CD14-positive monocyte (primary cell): ENCODE results near the gene DNAI2. TPM values are rescaled to one million over a fixed set of nuclear protein-coding genes. Genes with fewer than 3 reads are reported as not detected.

ENCODE experiments used
- DNase-seq, 3 donors: peaks; one replicate each; pipeline ENCODE4 v3.0.0-alpha.2; 2011 to 2022
- H2AFZ ChIP-seq: 2 replicates; pipeline ENCODE4 v1.6.0; 2012; ENCODE audit warnings: mild to moderate bottlenecking, low read depth, low read length, inconsistent platforms; ENCODE audit not compliant: insufficient read depth, poor library complexity, severe bottlenecking
- H3K27ac ChIP-seq, 2 donors: 1 replicate in 1 of 2; 2 replicates in 1 of 2; pipeline ENCODE4 v1.5.1; 2012 to 2013; ENCODE audit warnings: low read length in 2 of 2, control low read depth in 1 of 2, inconsistent platforms in 1 of 2, low read depth in 1 of 2, mild to moderate bottlenecking in 1 of 2
- H3K27me3 ChIP-seq, 2 donors: one replicate each; pipeline versions ENCODE4 v1.6.0 to v1.6.1; 2011 to 2013; ENCODE audit warnings: low read length in 2 of 2; ENCODE audit not compliant: control insufficient read depth in 2 of 2, insufficient read depth in 2 of 2
- H3K36me3 ChIP-seq, 2 donors: replicated peaks in 1 of 2; 1 replicate in 1 of 2; 2 replicates in 1 of 2; pipeline versions ENCODE4 v1.5.1 to v1.6.1; 2012 to 2013; ENCODE audit warnings: low read length in 2 of 2, control low read depth in 1 of 2, inconsistent platforms in 1 of 2, mild to moderate bottlenecking in 1 of 2; ENCODE audit not compliant: insufficient read depth in 2 of 2, control insufficient read depth in 1 of 2
- H3K4me1 ChIP-seq, 2 donors: 1 replicate in 1 of 2; 2 replicates in 1 of 2; pipeline versions ENCODE4 v1.5.1 to v1.6.1; 2012 to 2013; ENCODE audit warnings: low read length in 2 of 2, control low read depth in 1 of 2, inconsistent platforms in 1 of 2, mild to moderate bottlenecking in 1 of 2, moderate library complexity in 1 of 2; ENCODE audit not compliant: insufficient read depth in 2 of 2, control insufficient read depth in 1 of 2
- H3K4me2 ChIP-seq: replicated peaks from 2 replicates; pipeline ENCODE3; 2012; ENCODE audit warnings: low read length, moderate library complexity, mild to moderate bottlenecking; ENCODE audit not compliant: poor library complexity, severe bottlenecking; ENCODE audit errors: extremely low read depth
- H3K4me3 ChIP-seq, 3 experiments: fragments of 200-600 bp in 1 of 3; sonication (generic) in 1 of 3; replicated peaks in 1 of 3; 1 replicate in 2 of 3; 2 replicates in 1 of 3; pipeline ENCODE4 v1.5.1; 2011 to 2013; ENCODE audit warnings: low read length in 3 of 3, mild to moderate bottlenecking in 3 of 3, control low read depth in 2 of 3, low read depth in 2 of 3, inconsistent platforms in 1 of 3, moderate library complexity in 1 of 3
- H3K79me2 ChIP-seq: 2 replicates; pipeline ENCODE4 v1.6.0; 2012; ENCODE audit warnings: mild to moderate bottlenecking, control low read depth, inconsistent platforms, low read length, moderate library complexity; ENCODE audit not compliant: insufficient read depth
- H3K9ac ChIP-seq: 2 replicates; pipeline ENCODE4 v1.6.0; 2017; ENCODE audit warnings: low read length, mild to moderate bottlenecking; ENCODE audit not compliant: insufficient read depth, poor library complexity, severe bottlenecking
- H3K9me3 ChIP-seq, 2 donors: replicated peaks in 1 of 2; 1 replicate in 1 of 2; 2 replicates in 1 of 2; pipeline versions ENCODE4 v1.5.1 to v1.6.1; 2012 to 2013; ENCODE audit warnings: low read length in 2 of 2, control low read depth in 1 of 2; ENCODE audit not compliant: control insufficient read depth in 1 of 2, insufficient read depth in 1 of 2
- H4K20me1 ChIP-seq: 2 replicates; pipeline ENCODE4 v1.6.0; 2012; ENCODE audit warnings: mild to moderate bottlenecking, low read length, control low read depth, moderate library complexity; ENCODE audit not compliant: insufficient read depth
- H3K27ac Mint-ChIP-seq, 7 donors: one replicate each; pipeline ENCODE4 v1.8.0; 2020; ENCODE audit warnings: mild to moderate bottlenecking in 7 of 7, mixed read lengths in 7 of 7, moderate library complexity in 6 of 7, inconsistent platforms in 2 of 7
- H3K27me3 Mint-ChIP-seq, 3 donors: one replicate each; pipeline ENCODE4 v1.8.0; 2021 to 2022; ENCODE audit warnings: low read depth in 3 of 3, mild to moderate bottlenecking in 3 of 3, mixed read lengths in 3 of 3, moderate library complexity in 3 of 3, inconsistent platforms in 1 of 3
- H3K36me3 Mint-ChIP-seq, 2 donors: one replicate each; pipeline ENCODE4 v1.8.0; 2020; ENCODE audit warnings: mixed read lengths in 2 of 2, inconsistent platforms in 1 of 2, mild to moderate bottlenecking in 1 of 2
- H3K4me1 Mint-ChIP-seq: one replicate; pipeline ENCODE4 v1.8.0; 2020; ENCODE audit warnings: mild to moderate bottlenecking, mixed read lengths
- H3K4me3 Mint-ChIP-seq, 2 donors: one replicate each; pipeline ENCODE4 v1.8.0; 2020; ENCODE audit warnings: mild to moderate bottlenecking in 2 of 2, mixed read lengths in 2 of 2, moderate library complexity in 1 of 2
- H3K9me3 Mint-ChIP-seq, 7 donors: one replicate each; pipeline ENCODE4 v1.8.0; 2020 to 2022; ENCODE audit warnings: mixed read lengths in 7 of 7, mild to moderate bottlenecking in 6 of 7, moderate library complexity in 6 of 7, inconsistent platforms in 2 of 7
- CTCF ChIP-seq: fragments of 200-600 bp; IDR thresholded peaks from one replicate; pipeline ENCODE4 v1.8.0; 2022; ENCODE audit warnings: antibody characterized with exemption, mild to moderate bottlenecking
- WGBS: methylation state at CpG from one replicate; pipeline ENCODE4 v1.1.5; 2013; ENCODE audit warnings: missing lambda C conversion rate; ENCODE audit not compliant: insufficient coverage; 5-methylcytosine and 5-hydroxymethylcytosine counted together
- intact Hi-C, 2 donors: fragments of 100-400 bp; cut with micrococcal nuclease; formaldehyde crosslinking; loops; one replicate each; pipeline versions ENCODE4 v1.15.0 to v1.15.1; 2023
- polyA plus RNA-seq, 3 donors: library from polyadenylated mRNA; depleted of rRNA in 1 of 3; unstranded in 2 of 3; stranded (reverse) in 1 of 3; fragments of 300-500 nt in 2 of 3; fragments of >200 nt in 1 of 3; fragmentation: Illumina TruSeq in 2 of 3; gene quantifications; 1 replicate in 2 of 3; 2 replicates in 1 of 3; pipeline ENCODE4 v1.2.3, GENCODE V29; 2012 to 2021

The DNAI2 gene
- polyA plus RNA-seq, 3 donors, result 0.07 TPM; not detected in 2

GRCh38 chr17:74334393-74335039, 60.5 kb downstream of the DNAI2 start:
- H4K20me1 ChIP-seq, result no peaks in the 10 kb centered on the region
- peaks cover 5% of the 10 kb centered on the region for H3K4me1 Mint-ChIP-seq
- no peak overlapping the region for H3K4me3 ChIP-seq
- H3K9ac ChIP-seq, result no peak overlapping the region
- no peaks in the 10 kb centered on the region for H3K79me2 ChIP-seq
- peaks cover 0 to 2% of the 10 kb centered on the region in 2 donors for H3K27me3 ChIP-seq
- H3K4me1 ChIP-seq, result peaks cover 4 to 5% of the 10 kb centered on the region in 2 donors
- H3K9me3 ChIP-seq, result no peaks in the 10 kb centered on the region
- H3K4me2 ChIP-seq, result no peak overlapping the region
- peaks cover 12 to 22% (median 14%) of the 10 kb centered on the region in 3 donors for H3K27me3 Mint-ChIP-seq
- WGBS, result 100% methylated on average over 1 of the region's 2 CpGs
- no peak for TF ChIP-seq CTCF
- intact Hi-C loops, result no loop called here
- H3K4me3 Mint-ChIP-seq, result no peak overlapping the region
- no peak overlapping the region for H2AFZ ChIP-seq
- DNase-seq, result no peak
- H3K27ac ChIP-seq, result no peak overlapping the region
- no peaks in the 10 kb centered on the region for H3K9me3 Mint-ChIP-seq
- H3K36me3 ChIP-seq, result no peaks in the 10 kb centered on the region
- no peak overlapping the region for H3K27ac Mint-ChIP-seq
- H3K36me3 Mint-ChIP-seq, result no peaks in the 10 kb centered on the region

DNA sequence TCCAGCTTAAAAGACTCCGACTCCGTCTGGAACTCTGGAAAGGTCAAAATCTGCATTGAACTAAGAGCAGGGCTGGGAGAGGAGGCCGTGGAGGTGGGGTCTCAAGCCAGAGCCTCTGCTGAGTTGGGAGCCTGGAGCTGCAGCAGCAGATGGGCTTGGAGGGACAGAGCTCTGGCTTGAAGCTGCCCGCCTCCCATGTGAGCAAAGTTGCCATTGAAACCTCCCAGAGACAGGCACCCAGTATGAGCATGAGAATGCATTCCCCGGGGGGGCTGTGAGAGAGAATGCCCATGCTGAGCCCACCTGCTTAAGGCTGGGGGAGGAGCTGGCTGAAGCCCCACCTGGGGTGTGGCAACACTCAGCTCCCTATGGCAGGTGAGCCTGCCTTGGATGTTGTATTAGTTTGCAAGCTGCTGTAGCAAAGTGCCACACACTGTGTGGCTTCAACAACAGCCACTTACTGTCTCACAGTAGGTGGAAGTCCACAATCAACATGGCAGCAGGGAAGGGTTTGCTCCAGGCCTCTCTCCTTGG, 61.6 kb downstream of the DNAI2 start:
- Histone ChIP-seq H3K36me3 (no peaks in the 10 kb centered on the region), H3K27me3 (peaks cover 0 to 2% of the 10 kb centered on the region in 2 donors), H3K9me3 (no peaks in the 10 kb centered on the region), H3K79me2 (no peaks in the 10 kb centered on the region), H3K4me2 (no peak overlapping the region), H3K9ac (no peak overlapping the region), H4K20me1 (no peaks in the 10 kb centered on the region), H3K4me1 (peaks cover 4 to 5% of the 10 kb centered on the region in 2 donors), H3K27ac (no peak overlapping the region), H2AFZ (no peak overlapping the region), H3K4me3 (no peak overlapping the region)
- Mint-ChIP-seq H3K9me3 (no peaks in the 10 kb centered on the region), H3K4me3 (no peak overlapping the region), H3K27me3 (peaks cover 10 to 24% (median 12%) of the 10 kb centered on the region in 3 donors), H3K27ac (no peak overlapping the region), H3K36me3 (no peaks in the 10 kb centered on the region), H3K4me1 (peaks cover 5% of the 10 kb centered on the region)
- TF ChIP-seq CTCF, result no peak
- intact Hi-C loops, result no loop called here
- DNase-seq, result no peak
- 92% methylated on average over 4 of the region's 5 CpGs for WGBS
